OCI-LY7 (cell line): ENCODE data around the gene NUDT8.

ENCODE experiments used
- CTCF ChIP-seq: fragments of 200-600 bp; sonication (generic); conservative IDR thresholded peaks from 2 replicates; pipeline ENCODE4 v1.5.1; 2014; ENCODE audit warnings: mild to moderate bottlenecking, antibody characterized with exemption, low read length, moderate library complexity, mixed read lengths
- EZH2phosphoT487 ChIP-seq: fragments of 200-600 bp; sonication (generic); IDR thresholded peaks from 2 replicates; pipeline ENCODE4 v1.6.1; 2018; ENCODE audit warnings: low read depth, borderline replicate concordance, mild to moderate bottlenecking, mixed run types, antibody characterized with exemption, low read length, moderate library complexity, mixed read lengths

DNA sequence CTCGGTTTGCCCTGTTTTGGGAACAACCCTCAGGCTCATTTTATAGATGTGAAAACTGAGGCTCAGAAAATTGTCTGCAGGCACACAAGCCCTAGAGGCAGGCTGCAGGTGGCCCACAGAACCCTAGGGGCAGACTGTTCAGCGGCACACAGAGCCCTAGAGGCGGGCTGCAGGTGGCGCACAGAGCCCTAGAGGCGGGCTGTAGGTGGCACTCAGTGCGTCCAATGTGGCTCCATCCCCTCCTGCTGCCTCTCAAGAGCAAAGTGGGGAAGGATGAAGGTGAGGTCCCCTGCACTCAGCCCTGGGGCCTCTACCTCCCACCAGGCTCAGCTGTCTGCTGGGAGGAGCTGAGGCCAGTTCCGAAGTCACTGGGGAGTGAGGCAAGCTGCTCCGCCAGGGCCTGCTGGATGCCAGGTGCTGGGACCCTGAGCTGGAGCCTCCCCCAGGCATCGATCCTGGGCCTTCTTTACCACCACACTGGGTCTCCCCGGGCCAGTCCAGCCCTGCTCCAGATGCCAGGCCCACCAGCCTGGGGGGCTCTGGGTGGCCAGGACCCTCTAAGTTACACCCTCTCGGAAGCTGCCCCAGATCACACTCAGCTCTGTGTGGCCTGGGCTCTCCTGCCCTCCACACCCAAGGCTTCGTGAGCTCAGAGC is 18.5 kb upstream of the NUDT8 start:
- TF ChIP-seq CTCF (peak; percentile 89), EZH2phosphoT487 (no peak)
